ENCODE measurements around the gene PPT2.

GRCh38 chr6:32183030-32183429 lies 29.1 kb downstream of the PPT2 start:
- TF ChIP-seq CTCF (conservative IDR thresholded peaks at IDR 0.05 in 1 of 2, IDR thresholded peaks at IDR 0.05 in 1 of 2; ENCODE audit: low read depth in 1 of 2, low read length in 2 of 2) (no peak), EZH2 (IDR thresholded peaks at IDR 0.05; ENCODE audit: low read length, missing control alignments) (no peak)

Data from fibroblast of lung (primary cell).